ENCODE results near the gene STK33. TPM values are rescaled to one million over a fixed set of nuclear protein-coding genes. Genes with fewer than 3 reads are reported as not detected.

Gene STK33
- total RNA-seq, 2 donors from 2014 or later: 22.7 to 26.8 TPM

DNA sequence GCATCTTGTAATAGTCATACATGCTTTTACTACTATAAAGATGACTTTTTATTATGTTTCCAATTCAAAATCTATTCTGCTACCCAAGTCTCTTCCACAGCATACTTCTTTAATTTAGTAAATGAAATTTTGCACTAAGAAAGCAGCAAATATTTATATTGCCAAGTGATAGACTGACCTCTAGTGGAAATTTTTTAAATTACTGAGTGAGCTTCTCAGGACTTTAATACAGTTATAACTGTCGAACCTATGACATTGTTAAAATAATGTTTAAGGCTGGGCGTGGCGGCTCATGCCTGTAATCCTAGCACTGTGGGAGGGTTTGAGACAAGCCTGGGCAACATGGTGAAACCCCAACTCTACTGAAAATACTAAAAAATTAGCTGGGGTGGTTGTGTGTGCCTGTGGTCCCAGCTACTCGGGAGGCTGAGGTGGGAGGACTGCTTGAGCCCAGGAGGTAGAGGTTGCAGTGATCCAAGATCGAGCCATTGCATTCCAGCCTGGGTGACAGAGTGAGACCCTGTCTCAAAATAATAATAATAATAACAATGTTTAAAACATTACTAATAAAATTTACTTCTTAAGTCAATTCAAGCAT, 27.3 kb downstream of the STK33 start:
- Histone ChIP-seq H3K27ac (ENCODE audit: low read depth, low read length) (no peak overlapping the region), H3K4me1 (ENCODE audit: control insufficient read depth, insufficient read depth, low read length) (no peaks in the 10 kb centered on the region), H3K27me3 (ENCODE audit: control insufficient read depth, insufficient read depth, low read length, poor library complexity, severe bottlenecking) (no peaks in the 10 kb centered on the region), H3K4me3 (ENCODE audit: low read length) (no peak overlapping the region), H3K36me3 (ENCODE audit: control insufficient read depth, insufficient read depth, low read length) (no peaks in the 10 kb centered on the region), H3K9ac (ENCODE audit: extremely low read depth, low read length, poor library complexity, severe bottlenecking) (no peak overlapping the region), H3K9me3 (ENCODE audit: control insufficient read depth, low read length) (peaks cover 6% of the 10 kb centered on the region)
- Mint-ChIP-seq H3K27me3 (ENCODE audit: insufficient read depth) (no peaks in the 10 kb centered on the region), H3K4me3 (no peak overlapping the region), H3K9me3 (peaks cover 6% of the 10 kb centered on the region), H3K27ac (no peak overlapping the region), H3K4me1 (no peaks in the 10 kb centered on the region), H3K36me3 (ENCODE audit: low read depth) (no peaks in the 10 kb centered on the region)
- DNase-seq: no peak
- TF ChIP-seq, protein P1, sequence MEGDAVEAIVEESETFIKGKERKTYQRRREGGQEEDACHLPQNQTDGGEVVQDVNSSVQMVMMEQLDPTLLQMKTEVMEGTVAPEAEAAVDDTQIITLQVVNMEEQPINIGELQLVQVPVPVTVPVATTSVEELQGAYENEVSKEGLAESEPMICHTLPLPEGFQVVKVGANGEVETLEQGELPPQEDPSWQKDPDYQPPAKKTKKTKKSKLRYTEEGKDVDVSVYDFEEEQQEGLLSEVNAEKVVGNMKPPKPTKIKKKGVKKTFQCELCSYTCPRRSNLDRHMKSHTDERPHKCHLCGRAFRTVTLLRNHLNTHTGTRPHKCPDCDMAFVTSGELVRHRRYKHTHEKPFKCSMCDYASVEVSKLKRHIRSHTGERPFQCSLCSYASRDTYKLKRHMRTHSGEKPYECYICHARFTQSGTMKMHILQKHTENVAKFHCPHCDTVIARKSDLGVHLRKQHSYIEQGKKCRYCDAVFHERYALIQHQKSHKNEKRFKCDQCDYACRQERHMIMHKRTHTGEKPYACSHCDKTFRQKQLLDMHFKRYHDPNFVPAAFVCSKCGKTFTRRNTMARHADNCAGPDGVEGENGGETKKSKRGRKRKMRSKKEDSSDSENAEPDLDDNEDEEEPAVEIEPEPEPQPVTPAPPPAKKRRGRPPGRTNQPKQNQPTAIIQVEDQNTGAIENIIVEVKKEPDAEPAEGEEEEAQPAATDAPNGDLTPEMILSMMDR (conservative IDR thresholded peaks at IDR 0.05): peak; percentile 84
- WGBS, 2 experiments (ENCODE audit: insufficient coverage in 1 of 2, insufficient read length in 1 of 2): 61 to 69% methylated on average over 2 to 4 of the region's 5 CpGs

DNA sequence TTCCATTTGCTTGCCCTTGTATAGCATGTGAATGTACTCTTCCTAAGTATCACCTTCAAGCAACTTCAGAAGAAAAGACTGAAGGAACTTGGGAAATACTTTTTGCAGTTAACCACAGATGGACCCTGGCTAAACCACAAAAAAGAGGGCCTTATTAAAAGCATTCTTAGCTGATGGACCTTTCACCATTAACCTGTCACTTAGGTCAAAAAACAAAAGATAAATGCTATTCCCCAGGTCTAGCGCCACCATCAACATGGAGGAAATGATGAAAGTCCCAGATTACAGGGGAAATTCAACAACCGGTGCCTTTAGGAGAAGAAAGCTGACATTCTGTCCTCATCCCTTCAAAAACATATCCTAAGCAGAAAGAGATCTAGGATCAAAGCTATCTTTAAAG, 29.5 kb downstream of the STK33 start:
- no peak overlapping the region for H3K27ac Mint-ChIP-seq
- 90 to 94% methylated on average over 2 of the region's 2 CpGs for WGBS, 2 experiments (ENCODE audit: insufficient coverage in 1 of 2, insufficient read length in 1 of 2)
- H3K27me3 Mint-ChIP-seq (ENCODE audit: insufficient read depth): no peaks in the 10 kb centered on the region

DNA sequence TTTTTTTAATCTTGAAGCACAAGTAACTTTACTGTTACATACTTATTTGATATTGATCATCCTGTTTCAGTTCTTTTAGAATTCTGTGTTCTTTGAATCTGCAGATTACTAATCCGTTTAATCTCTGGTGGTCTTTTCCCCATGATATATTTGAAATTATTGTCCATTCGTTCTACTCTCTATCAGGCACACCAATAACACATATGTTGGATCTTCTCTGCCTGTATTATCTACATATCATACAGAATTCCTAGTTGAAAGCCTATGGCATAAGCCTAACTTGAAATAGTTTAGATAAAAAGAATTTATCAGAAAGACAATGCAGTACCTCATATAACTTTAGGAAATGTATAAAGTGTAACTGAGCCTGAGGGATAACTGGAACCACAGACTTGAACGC, 32.6 kb downstream of the STK33 start:
- Histone ChIP-seq H3K27ac (ENCODE audit: low read depth, low read length) (no peak overlapping the region), H3K9ac (ENCODE audit: extremely low read depth, low read length, poor library complexity, severe bottlenecking) (no peak overlapping the region), H3K4me3 (ENCODE audit: low read length) (no peak overlapping the region), H3K36me3 (ENCODE audit: control insufficient read depth, insufficient read depth, low read length) (no peaks in the 10 kb centered on the region), H3K27me3 (ENCODE audit: control insufficient read depth, insufficient read depth, low read length, poor library complexity, severe bottlenecking) (no peaks in the 10 kb centered on the region), H3K4me1 (ENCODE audit: control insufficient read depth, insufficient read depth, low read length) (no peaks in the 10 kb centered on the region), H3K9me3 (ENCODE audit: control insufficient read depth, low read length) (peaks cover 14% of the 10 kb centered on the region)
- peaks cover 17% of the 10 kb centered on the region for H3K9me3 Mint-ChIP-seq
- H3K4me1 Mint-ChIP-seq: no peaks in the 10 kb centered on the region
- H3K36me3 Mint-ChIP-seq (ENCODE audit: low read depth): no peaks in the 10 kb centered on the region
- no peak for DNase-seq
- WGBS, 2 experiments (ENCODE audit: insufficient coverage in 1 of 2, insufficient read length in 1 of 2): 91 to 100% methylated on average over 1 to 3 of the region's 3 CpGs
- TF ChIP-seq, protein P1 (conservative IDR thresholded peaks at IDR 0.05): no peak
- no peak overlapping the region for H3K27ac Mint-ChIP-seq
- H3K4me3 Mint-ChIP-seq: no peak overlapping the region
- H3K27me3 Mint-ChIP-seq (ENCODE audit: insufficient read depth): no peaks in the 10 kb centered on the region

More for the DNA sequence above, 29.5 kb downstream of the STK33 start:
- no peak overlapping the region for H3K9ac ChIP-seq (ENCODE audit: extremely low read depth, low read length, poor library complexity, severe bottlenecking)
- H3K4me3 ChIP-seq (ENCODE audit: low read length): no peak overlapping the region
- H3K9me3 ChIP-seq (ENCODE audit: control insufficient read depth, low read length): peaks cover 14% of the 10 kb centered on the region
- H3K36me3 ChIP-seq (ENCODE audit: control insufficient read depth, insufficient read depth, low read length): no peaks in the 10 kb centered on the region
- H3K4me1 Mint-ChIP-seq: no peaks in the 10 kb centered on the region
- no peaks in the 10 kb centered on the region for H3K27me3 ChIP-seq (ENCODE audit: control insufficient read depth, insufficient read depth, low read length, poor library complexity, severe bottlenecking)
- H3K9me3 Mint-ChIP-seq: peaks cover 17% of the 10 kb centered on the region
- no peaks in the 10 kb centered on the region for H3K36me3 Mint-ChIP-seq (ENCODE audit: low read depth)
- TF ChIP-seq, protein P1 (conservative IDR thresholded peaks at IDR 0.05): no peak
- DNase-seq: no peak
- no peak overlapping the region for H3K4me3 Mint-ChIP-seq
- no peaks in the 10 kb centered on the region for H3K4me1 ChIP-seq (ENCODE audit: control insufficient read depth, insufficient read depth, low read length)
- no peak overlapping the region for H3K27ac ChIP-seq (ENCODE audit: low read depth, low read length)

Measured in endodermal cell (in vitro differentiated cells).